Measurements from ENCODE around the gene UNC13D. TPM values are rescaled to one million over a fixed set of nuclear protein-coding genes. Genes with fewer than 3 reads are reported as not detected.

The UNC13D gene
- total and polyA plus RNA-seq, 9 of the 15 experiments (the other 6 are each of a cell fraction or from before 2014, with no cell fraction given), result 0.86 to 244 (median 69.2) TPM

DNA sequence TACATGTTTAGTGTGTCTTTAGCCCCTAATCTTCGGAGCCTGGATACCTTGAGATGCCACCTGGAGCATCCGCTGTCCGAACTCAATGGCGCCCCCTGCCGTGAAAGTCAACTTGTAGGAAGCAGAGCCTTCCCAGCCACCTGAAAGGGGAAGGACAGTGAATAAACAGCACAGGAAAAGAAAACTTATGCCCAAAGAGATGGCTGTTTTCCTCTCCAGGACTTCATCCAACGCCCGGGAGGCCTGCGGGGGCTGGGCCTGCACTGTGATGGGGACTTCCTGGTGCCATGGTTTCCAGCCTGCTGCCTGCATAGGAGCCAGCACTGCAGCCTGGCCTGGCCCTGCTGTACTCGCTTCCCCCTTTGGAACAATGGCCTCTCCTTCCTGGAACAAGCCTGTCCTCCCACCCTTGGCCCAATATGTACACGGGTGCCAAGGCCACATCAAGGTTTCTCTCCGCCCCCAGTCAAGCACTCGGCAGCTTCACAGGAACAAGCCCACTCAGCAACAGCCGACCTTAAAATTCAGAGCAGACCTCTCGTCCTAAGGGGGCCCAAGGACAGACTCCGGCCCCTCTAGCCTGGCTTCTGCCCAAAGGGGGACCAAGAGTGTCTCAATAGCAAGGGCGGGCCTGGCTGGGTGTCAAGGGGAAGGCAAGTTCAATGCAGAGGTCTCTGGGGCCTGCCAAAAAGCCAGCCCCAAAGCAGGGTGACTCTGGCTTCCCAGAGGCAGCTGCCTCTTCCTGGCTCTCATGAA lies 4.5 kb upstream of the UNC13D start (continued):
- TF ChIP-seq NFYB (IDR thresholded peaks at IDR 0.05; ENCODE audit: extremely low read depth, insufficient read length), result no peak
- TF ChIP-seq SP1 (CRISPR knock-in tag; IDR thresholded peaks at IDR 0.05), result no peak
- TF ChIP-seq RBFOX2 (IDR thresholded peaks at IDR 0.05; ENCODE audit: low read depth, low read length), result 0 out of 2 replicates have a peak, but pooled peaks have one; percentile 35
- TF ChIP-seq SAFB2 (IDR thresholded peaks at IDR 0.05; ENCODE audit: borderline replicate concordance, low read depth, low read length, severe bottlenecking), result no peak
- TF ChIP-seq, protein P1, sequence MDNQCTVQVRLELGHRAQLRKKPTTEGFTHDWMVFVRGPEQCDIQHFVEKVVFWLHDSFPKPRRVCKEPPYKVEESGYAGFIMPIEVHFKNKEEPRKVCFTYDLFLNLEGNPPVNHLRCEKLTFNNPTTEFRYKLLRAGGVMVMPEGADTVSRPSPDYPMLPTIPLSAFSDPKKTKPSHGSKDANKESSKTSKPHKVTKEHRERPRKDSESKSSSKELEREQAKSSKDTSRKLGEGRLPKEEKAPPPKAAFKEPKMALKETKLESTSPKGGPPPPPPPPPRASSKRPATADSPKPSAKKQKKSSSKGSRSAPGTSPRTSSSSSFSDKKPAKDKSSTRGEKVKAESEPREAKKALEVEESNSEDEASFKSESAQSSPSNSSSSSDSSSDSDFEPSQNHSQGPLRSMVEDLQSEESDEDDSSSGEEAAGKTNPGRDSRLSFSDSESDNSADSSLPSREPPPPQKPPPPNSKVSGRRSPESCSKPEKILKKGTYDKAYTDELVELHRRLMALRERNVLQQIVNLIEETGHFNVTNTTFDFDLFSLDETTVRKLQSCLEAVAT (IDR thresholded peaks at IDR 0.05), result no peak
- TF ChIP-seq CBX3 (IDR thresholded peaks at IDR 0.05; ENCODE audit: borderline replicate concordance in 1 of 2, low read length in 2 of 2), result no peak
- TF ChIP-seq, protein P2, sequence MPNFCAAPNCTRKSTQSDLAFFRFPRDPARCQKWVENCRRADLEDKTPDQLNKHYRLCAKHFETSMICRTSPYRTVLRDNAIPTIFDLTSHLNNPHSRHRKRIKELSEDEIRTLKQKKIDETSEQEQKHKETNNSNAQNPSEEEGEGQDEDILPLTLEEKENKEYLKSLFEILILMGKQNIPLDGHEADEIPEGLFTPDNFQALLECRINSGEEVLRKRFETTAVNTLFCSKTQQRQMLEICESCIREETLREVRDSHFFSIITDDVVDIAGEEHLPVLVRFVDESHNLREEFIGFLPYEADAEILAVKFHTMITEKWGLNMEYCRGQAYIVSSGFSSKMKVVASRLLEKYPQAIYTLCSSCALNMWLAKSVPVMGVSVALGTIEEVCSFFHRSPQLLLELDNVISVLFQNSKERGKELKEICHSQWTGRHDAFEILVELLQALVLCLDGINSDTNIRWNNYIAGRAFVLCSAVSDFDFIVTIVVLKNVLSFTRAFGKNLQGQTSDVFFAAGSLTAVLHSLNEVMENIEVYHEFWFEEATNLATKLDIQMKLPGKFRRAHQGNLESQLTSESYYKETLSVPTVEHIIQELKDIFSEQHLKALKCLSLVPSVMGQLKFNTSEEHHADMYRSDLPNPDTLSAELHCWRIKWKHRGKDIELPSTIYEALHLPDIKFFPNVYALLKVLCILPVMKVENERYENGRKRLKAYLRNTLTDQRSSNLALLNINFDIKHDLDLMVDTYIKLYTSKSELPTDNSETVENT (CRISPR knock-in tag; IDR thresholded peaks at IDR 0.05), result no peak
- TF ChIP-seq, protein P3, sequence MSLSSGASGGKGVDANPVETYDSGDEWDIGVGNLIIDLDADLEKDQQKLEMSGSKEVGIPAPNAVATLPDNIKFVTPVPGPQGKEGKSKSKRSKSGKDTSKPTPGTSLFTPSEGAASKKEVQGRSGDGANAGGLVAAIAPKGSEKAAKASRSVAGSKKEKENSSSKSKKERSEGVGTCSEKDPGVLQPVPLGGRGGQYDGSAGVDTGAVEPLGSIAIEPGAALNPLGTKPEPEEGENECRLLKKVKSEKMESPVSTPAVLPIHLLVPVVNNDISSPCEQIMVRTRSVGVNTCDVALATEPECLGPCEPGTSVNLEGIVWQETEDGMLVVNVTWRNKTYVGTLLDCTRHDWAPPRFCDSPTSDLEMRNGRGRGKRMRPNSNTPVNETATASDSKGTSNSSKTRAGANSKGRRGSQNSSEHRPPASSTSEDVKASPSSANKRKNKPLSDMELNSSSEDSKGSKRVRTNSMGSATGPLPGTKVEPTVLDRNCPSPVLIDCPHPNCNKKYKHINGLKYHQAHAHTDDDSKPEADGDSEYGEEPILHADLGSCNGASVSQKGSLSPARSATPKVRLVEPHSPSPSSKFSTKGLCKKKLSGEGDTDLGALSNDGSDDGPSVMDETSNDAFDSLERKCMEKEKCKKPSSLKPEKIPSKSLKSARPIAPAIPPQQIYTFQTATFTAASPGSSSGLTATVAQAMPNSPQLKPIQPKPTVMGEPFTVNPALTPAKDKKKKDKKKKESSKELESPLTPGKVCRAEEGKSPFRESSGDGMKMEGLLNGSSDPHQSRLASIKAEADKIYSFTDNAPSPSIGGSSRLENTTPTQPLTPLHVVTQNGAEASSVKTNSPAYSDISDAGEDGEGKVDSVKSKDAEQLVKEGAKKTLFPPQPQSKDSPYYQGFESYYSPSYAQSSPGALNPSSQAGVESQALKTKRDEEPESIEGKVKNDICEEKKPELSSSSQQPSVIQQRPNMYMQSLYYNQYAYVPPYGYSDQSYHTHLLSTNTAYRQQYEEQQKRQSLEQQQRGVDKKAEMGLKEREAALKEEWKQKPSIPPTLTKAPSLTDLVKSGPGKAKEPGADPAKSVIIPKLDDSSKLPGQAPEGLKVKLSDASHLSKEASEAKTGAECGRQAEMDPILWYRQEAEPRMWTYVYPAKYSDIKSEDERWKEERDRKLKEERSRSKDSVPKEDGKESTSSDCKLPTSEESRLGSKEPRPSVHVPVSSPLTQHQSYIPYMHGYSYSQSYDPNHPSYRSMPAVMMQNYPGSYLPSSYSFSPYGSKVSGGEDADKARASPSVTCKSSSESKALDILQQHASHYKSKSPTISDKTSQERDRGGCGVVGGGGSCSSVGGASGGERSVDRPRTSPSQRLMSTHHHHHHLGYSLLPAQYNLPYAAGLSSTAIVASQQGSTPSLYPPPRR (CRISPR knock-in tag; IDR thresholded peaks at IDR 0.05; ENCODE audit: borderline replicate concordance), result no peak
- TF ChIP-seq ELF1 (tag; IDR thresholded peaks at IDR 0.05), result 0 out of 2 replicates have a peak, but pooled peaks have one; percentile 21
- TF ChIP-seq, protein P4, sequence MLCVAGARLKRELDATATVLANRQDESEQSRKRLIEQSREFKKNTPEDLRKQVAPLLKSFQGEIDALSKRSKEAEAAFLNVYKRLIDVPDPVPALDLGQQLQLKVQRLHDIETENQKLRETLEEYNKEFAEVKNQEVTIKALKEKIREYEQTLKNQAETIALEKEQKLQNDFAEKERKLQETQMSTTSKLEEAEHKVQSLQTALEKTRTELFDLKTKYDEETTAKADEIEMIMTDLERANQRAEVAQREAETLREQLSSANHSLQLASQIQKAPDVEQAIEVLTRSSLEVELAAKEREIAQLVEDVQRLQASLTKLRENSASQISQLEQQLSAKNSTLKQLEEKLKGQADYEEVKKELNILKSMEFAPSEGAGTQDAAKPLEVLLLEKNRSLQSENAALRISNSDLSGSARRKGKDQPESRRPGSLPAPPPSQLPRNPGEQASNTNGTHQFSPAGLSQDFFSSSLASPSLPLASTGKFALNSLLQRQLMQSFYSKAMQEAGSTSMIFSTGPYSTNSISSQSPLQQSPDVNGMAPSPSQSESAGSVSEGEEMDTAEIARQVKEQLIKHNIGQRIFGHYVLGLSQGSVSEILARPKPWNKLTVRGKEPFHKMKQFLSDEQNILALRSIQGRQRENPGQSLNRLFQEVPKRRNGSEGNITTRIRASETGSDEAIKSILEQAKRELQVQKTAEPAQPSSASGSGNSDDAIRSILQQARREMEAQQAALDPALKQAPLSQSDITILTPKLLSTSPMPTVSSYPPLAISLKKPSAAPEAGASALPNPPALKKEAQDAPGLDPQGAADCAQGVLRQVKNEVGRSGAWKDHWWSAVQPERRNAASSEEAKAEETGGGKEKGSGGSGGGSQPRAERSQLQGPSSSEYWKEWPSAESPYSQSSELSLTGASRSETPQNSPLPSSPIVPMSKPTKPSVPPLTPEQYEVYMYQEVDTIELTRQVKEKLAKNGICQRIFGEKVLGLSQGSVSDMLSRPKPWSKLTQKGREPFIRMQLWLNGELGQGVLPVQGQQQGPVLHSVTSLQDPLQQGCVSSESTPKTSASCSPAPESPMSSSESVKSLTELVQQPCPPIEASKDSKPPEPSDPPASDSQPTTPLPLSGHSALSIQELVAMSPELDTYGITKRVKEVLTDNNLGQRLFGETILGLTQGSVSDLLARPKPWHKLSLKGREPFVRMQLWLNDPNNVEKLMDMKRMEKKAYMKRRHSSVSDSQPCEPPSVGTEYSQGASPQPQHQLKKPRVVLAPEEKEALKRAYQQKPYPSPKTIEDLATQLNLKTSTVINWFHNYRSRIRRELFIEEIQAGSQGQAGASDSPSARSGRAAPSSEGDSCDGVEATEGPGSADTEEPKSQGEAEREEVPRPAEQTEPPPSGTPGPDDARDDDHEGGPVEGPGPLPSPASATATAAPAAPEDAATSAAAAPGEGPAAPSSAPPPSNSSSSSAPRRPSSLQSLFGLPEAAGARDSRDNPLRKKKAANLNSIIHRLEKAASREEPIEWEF (CRISPR knock-in tag; IDR thresholded peaks at IDR 0.05), result no peak
